Myocyte (in vitro differentiated cells): ENCODE measurements around the gene RNF112. TPM values are rescaled to one million over a fixed set of nuclear protein-coding genes. Genes with fewer than 3 reads are reported as not detected.
"Not testable (repeated sequence)": the region's sequence is repeated elsewhere in the genome, so short reads cannot be mapped to it uniquely, and the experiment has no call there.

Source experiments
- DNase-seq: peaks from one replicate; pipeline ENCODE4 v3.0.0-alpha.2; 2012; ENCODE audit warnings: low read depth
- total RNA-seq: library from RNA; depleted of rRNA; stranded (reverse); fragments of >200 nt; gene quantifications from 2 replicates; pipeline ENCODE4 v1.2.3, GENCODE V29; 2014

RNF112 gene
- total RNA-seq, 1 donor from 2014 or later = 0.05 TPM

- no peak for DNase-seq
Observed at GRCh38 chr17:19410091-19410490, 941 bp upstream of the RNF112 start.

- DNase-seq = no peak
Observed at GRCh38 chr17:19411631-19412030, 599 bp downstream of the RNF112 start.

- DNase-seq = no peak
Observed at GRCh38 chr17:19412510-19412909, 1.5 kb downstream of the RNF112 start.

- DNase-seq = no peak
Observed at GRCh38 chr17:19412984-19413383, 2.0 kb downstream of the RNF112 start.

- no peak for DNase-seq
Observed at GRCh38 chr17:19413761-19414160, 2.7 kb downstream of the RNF112 start.

- DNase-seq = no peak
Observed at GRCh38 chr17:19414396-19415280, 3.6 kb downstream of the RNF112 start.

- DNase-seq = no peak
Observed at GRCh38 chr17:19415311-19415710, 4.3 kb downstream of the RNF112 start.

- DNase-seq = no peak
Observed at GRCh38 chr17:19415806-19416775, 5.1 kb downstream of the RNF112 start.

- no peak for DNase-seq
Observed at GRCh38 chr17:19417611-19418010, 6.6 kb downstream of the RNF112 start.

GRCh38 chr17:19418251-19418992 is 7.4 kb downstream of the RNF112 start:
- DNase-seq = no peak

- no peak for DNase-seq
Observed at GRCh38 chr17:19421219-19421618, 10.2 kb downstream of the RNF112 start.

- DNase-seq = no peak
Observed at GRCh38 chr17:19421926-19422325, 10.9 kb downstream of the RNF112 start.

GRCh38 chr17:19424934-19425868 is 14.2 kb downstream of the RNF112 start:
- DNase-seq = no peak

- DNase-seq = no peak
Observed at GRCh38 chr17:19426631-19427030, 15.6 kb downstream of the RNF112 start.

- DNase-seq = no peak
Observed at GRCh38 chr17:19431691-19432090, 20.7 kb downstream of the RNF112 start.

GRCh38 chr17:19433255-19433654 is 22.2 kb downstream of the RNF112 start:
- DNase-seq = no peak

GRCh38 chr17:19433727-19434340 is 22.8 kb downstream of the RNF112 start:
- DNase-seq = no peak

- no peak for DNase-seq
Observed at GRCh38 chr17:19440421-19440820, 29.4 kb downstream of the RNF112 start.

GRCh38 chr17:19441288-19441687 is 30.3 kb downstream of the RNF112 start:
- DNase-seq = not testable (repeated sequence)

- DNase-seq = no peak
Observed at GRCh38 chr17:19442731-19443130, 31.7 kb downstream of the RNF112 start.
